ENCODE results near the gene LARP1B. TPM values are rescaled to one million over a fixed set of nuclear protein-coding genes. Genes with fewer than 3 reads are reported as not detected.
"Not testable (repeated sequence)": the region's sequence is repeated elsewhere in the genome, so short reads cannot be mapped to it uniquely, and the experiment has no call there.

LARP1B gene
- total RNA-seq (2014; rRNA removed; shearing (Covaris generic)) = 20.7 and 34.1 TPM in 2 replicates

DNA sequence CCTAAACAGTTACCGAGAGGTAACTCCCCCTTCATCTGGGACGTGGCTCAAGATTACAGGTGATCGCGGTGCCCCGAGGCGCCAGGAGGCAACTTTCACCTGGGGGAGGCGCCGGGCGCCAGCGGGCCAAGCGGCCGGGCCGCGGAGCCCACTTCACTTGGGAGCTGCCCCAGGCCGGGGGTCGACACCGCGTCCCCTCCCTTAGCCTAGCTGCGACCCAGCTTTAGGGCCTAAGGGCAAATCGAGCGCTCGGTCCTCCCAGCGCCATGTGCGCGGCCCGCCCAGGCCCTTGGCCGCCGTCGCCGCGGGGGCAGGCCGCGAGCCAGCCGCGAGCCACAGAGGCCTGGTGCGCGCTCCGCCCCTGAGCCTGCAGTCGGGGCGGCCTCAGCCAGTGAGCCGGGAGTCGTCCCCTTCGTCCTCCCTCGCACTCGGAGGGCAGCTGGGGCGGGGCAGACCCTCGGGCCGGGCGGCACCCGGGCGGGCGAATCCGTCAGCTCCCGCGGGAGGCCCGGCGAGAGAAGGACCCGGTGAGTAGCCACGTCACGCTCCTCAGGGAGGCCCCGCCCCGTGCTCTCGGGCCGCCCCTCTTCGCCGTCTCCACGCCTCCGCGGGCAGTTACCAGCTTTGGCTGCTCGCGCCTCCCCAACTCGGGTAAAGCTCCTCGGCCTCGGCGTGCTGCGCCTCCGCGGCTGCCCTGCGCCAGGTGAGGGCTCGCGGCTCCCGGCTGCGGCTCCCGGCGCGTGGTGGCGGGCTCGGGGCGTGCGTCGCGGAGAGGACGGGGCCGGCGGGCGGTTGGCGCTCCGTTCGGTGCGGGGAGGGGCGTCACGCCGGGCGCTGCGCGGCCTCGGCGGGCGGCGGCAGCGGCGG lies at the start of gene LARP1B:
TSS of gene LARP1B (plus strand) at position 614 of the 867 bp plus-strand sequence. CDS start 13,640 bp downstream, outside the sequence.
- Histone ChIP-seq H3K27me3 (ENCODE audit: control insufficient read depth, insufficient read depth, low read length) (no peaks in the 10 kb centered on the region), H3K36me3 (replicated peaks; ENCODE audit: control insufficient read depth, insufficient read depth, low read length) (no peaks in the 10 kb centered on the region), H3K4me3 (ENCODE audit: insufficient read depth, low read depth, low read length) (peak within 1 kb of the TSS; percentile 72)
- peak; percentile 98 for DNase-seq

- no peak for DNase-seq
- Histone ChIP-seq H3K36me3 (replicated peaks; ENCODE audit: control insufficient read depth, insufficient read depth, low read length) (peaks cover 2% of the 10 kb centered on the region), H3K4me3 (ENCODE audit: insufficient read depth, low read depth, low read length) (no peak overlapping the region), H3K27me3 (ENCODE audit: control insufficient read depth, insufficient read depth, low read length) (no peaks in the 10 kb centered on the region)
These were observed 35.8 kb upstream of the LARP1B start for GRCh38 chr4:128025319-128025718.

- DNase-seq = no peak
- Histone ChIP-seq H3K36me3 (replicated peaks; ENCODE audit: control insufficient read depth, insufficient read depth, low read length) (peaks cover 2% of the 10 kb centered on the region), H3K4me3 (ENCODE audit: insufficient read depth, low read depth, low read length) (no peak overlapping the region), H3K27me3 (ENCODE audit: control insufficient read depth, insufficient read depth, low read length) (no peaks in the 10 kb centered on the region)
These were observed 31.2 kb upstream of the LARP1B start for GRCh38 chr4:128029907-128030306.

DNA sequence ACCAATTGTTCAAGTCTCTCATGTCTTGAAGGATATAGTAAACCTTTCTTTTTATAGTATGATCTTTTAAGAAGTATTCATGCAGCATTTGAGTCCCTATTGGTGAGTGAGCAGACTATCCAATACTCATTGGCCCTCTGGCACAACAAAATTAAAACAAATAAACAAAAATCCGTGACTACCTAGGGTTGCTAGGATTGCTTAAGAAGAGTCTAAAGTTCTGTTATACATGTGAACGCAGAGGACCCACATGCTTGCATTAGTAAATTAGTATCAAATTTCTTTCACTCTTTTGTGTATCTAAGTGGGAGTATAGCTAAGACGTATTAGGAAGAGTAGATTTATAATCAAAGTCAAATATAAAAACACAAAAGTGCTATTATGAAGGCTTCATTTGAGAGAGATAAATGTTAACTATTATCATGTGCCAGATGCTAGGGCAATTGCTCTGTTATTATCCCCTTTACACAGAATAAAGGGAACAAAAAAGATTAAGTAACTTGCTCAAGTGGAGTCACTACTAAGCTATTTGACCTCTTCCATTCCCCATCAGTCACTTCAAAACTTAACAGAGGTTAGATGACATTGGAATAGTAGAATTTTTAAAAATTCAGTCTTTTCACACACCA lies 29.2 kb upstream of the LARP1B start:
- Histone ChIP-seq H3K4me3 (ENCODE audit: insufficient read depth, low read depth, low read length) (no peak overlapping the region), H3K36me3 (replicated peaks; ENCODE audit: control insufficient read depth, insufficient read depth, low read length) (peaks cover 2% of the 10 kb centered on the region), H3K27me3 (ENCODE audit: control insufficient read depth, insufficient read depth, low read length) (no peaks in the 10 kb centered on the region)
- DNase-seq = no peak

GRCh38 chr4:128039568-128039967 lies 21.5 kb upstream of the LARP1B start:
- Histone ChIP-seq H3K36me3 (replicated peaks; ENCODE audit: control insufficient read depth, insufficient read depth, low read length) (no peaks in the 10 kb centered on the region), H3K4me3 (ENCODE audit: insufficient read depth, low read depth, low read length) (no peak overlapping the region), H3K27me3 (ENCODE audit: control insufficient read depth, insufficient read depth, low read length) (no peaks in the 10 kb centered on the region)
- no peak for DNase-seq

DNA sequence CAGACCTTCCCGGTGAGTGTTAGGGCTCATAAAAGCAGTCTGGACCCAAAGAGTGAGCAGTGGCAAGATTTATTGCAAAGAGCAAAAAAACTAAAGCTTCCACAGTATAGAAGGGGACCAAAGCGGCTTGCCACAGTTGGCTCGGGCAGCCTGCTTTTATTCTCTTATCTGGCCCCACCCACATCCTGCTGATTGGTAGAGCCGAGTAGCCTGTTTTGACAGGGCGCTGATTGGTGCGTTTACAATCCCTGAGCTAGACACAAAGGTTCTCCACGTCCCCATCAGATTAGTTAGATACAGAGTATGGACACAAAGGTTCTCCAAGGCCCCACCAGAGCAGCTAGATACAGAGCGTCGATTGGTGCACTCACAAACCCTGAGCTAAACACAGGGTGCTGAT lies 14.1 kb upstream of the LARP1B start:
- DNase-seq; H3K4me3 ChIP-seq (ENCODE audit: insufficient read depth, low read depth, low read length); H3K36me3 ChIP-seq (replicated peaks; ENCODE audit: control insufficient read depth, insufficient read depth, low read length); H3K27me3 ChIP-seq (ENCODE audit: control insufficient read depth, insufficient read depth, low read length): not testable (repeated sequence)

GRCh38 chr4:128047514-128047913 lies 13.6 kb upstream of the LARP1B start:
- not testable (repeated sequence) for H3K36me3 ChIP-seq (replicated peaks; ENCODE audit: control insufficient read depth, insufficient read depth, low read length); H3K27me3 ChIP-seq (ENCODE audit: control insufficient read depth, insufficient read depth, low read length); DNase-seq; H3K4me3 ChIP-seq (ENCODE audit: insufficient read depth, low read depth, low read length)

DNA sequence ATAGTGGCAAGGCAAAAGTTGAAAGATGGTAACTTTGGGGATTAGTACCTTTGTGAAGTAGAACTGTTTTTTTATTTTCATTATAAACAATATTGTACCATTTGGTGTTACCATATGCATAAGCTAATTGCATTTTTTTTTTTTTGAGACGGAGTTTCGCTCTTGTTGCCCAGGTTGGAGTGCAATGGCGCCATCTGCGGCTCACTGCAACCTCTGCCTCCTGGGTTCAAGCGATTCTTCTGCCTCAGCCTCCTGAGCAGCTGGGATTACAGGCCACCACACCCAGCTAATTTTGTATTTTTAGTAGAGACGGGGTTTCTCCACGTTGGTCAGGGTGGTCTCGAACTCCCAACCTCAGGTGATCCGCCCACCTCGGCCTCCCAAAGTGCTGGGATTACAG lies 9.9 kb upstream of the LARP1B start:
- H3K36me3 ChIP-seq (replicated peaks; ENCODE audit: control insufficient read depth, insufficient read depth, low read length); H3K27me3 ChIP-seq (ENCODE audit: control insufficient read depth, insufficient read depth, low read length); H3K4me3 ChIP-seq (ENCODE audit: insufficient read depth, low read depth, low read length); DNase-seq: not testable (repeated sequence)

- not testable (repeated sequence) for H3K27me3 ChIP-seq (ENCODE audit: control insufficient read depth, insufficient read depth, low read length); H3K36me3 ChIP-seq (replicated peaks; ENCODE audit: control insufficient read depth, insufficient read depth, low read length); H3K4me3 ChIP-seq (ENCODE audit: insufficient read depth, low read depth, low read length)
- DNase-seq = peak; percentile 16
These were observed 6.2 kb upstream of the LARP1B start for GRCh38 chr4:128054907-128055306.

DNA sequence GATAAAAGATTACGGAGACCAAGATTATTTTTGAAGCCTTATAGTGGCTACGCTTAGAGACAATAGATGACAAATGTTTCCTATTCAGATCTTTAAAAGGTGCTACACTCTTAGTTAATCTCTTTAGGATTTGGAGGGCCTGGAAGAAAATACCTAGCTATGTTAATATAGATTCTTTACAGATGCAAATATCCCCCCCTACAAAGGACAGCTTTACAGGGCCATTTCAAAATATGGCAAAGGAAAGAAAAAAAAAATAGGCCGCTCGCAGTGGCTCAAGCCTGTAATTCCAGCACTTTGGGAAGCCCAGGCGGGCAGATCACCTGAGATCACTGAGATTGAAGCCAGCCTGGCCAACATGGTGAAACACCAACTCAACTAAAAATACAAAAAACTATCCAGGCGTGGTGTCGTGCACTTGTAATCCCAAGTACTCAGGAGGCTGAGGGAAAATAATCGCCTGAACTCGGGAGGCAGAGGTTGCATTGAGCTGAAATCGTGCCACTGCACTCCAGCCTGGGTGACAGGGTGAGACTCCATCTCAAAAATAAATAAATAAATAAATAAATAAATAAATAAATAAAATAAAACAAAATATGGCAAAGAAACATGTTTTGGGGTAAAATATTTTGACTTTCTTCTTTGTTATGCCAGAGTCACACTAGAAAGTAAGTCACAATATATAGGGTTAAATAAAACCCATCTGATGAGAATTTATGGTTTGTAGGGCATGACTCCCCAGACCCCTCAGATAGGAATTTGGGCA lies 5.5 kb upstream of the LARP1B start:
- H3K36me3 ChIP-seq (replicated peaks; ENCODE audit: control insufficient read depth, insufficient read depth, low read length); H3K4me3 ChIP-seq (ENCODE audit: insufficient read depth, low read depth, low read length); H3K27me3 ChIP-seq (ENCODE audit: control insufficient read depth, insufficient read depth, low read length): not testable (repeated sequence)
- peak; percentile 34 for DNase-seq

GRCh38 chr4:128056396-128056795 lies 4.7 kb upstream of the LARP1B start:
- H3K27me3 ChIP-seq (ENCODE audit: control insufficient read depth, insufficient read depth, low read length) = no peaks in the 10 kb centered on the region
- DNase-seq = no peak
- no peak overlapping the region for H3K4me3 ChIP-seq (ENCODE audit: insufficient read depth, low read depth, low read length)
- H3K36me3 ChIP-seq (replicated peaks; ENCODE audit: control insufficient read depth, insufficient read depth, low read length) = no peaks in the 10 kb centered on the region

GRCh38 chr4:128060121-128060698 lies 902 bp upstream of the LARP1B start:
- peak overlapping the region; percentile 72 for H3K4me3 ChIP-seq (ENCODE audit: insufficient read depth, low read depth, low read length)
- DNase-seq = no peak
- no peaks in the 10 kb centered on the region for H3K27me3 ChIP-seq (ENCODE audit: control insufficient read depth, insufficient read depth, low read length)
- H3K36me3 ChIP-seq (replicated peaks; ENCODE audit: control insufficient read depth, insufficient read depth, low read length) = no peaks in the 10 kb centered on the region

DNA sequence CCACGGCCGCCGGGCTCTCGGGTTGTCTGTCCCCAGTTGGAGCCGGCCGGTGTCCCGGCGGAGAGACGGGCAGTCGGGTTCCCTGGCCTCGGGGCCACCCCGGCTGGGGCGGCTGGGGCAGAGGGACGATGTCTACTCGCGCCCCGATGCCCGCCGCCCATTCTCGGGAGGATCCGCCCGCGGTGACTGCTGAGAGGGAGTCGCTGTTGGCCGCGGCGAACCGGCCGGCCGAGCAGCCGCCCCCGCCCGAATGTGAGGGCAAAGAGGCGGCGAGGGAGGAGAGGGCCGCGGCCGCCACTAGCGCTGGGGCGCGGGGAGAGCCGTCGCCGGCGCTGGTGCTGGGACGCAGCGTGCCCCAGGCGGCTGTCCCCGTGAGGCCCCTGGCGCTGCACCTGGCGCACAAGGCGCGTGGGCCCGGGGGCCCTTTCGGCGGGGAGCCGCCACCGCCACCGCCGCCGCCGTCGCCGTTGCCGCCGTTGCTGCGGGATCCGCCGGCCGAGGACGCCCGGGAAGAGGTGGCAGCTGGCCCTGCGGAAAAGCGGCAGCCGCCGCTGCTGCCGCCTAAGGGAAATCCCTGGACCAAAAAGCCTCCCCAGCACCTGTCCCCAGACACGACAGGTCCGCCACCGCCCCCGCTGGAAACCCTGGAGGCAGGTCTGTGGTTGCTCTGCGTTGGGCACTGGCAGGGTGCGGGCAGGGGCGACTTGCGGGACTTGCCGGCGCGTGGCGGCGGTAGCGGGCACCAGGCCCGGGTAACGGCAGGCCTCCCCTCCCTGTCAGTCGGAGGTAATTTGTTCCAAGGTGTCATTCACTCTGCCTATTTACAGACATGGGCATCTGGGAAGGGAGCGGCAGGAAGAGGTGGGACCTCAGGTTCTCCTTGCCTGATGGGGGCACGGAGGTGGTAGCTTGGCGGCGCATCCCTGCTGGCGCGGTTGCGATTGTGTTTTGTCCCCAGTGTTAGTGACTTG lies 739 bp downstream of the LARP1B start:
- Histone ChIP-seq H3K27me3 (ENCODE audit: control insufficient read depth, insufficient read depth, low read length) (no peaks in the 10 kb centered on the region), H3K36me3 (replicated peaks; ENCODE audit: control insufficient read depth, insufficient read depth, low read length) (no peaks in the 10 kb centered on the region), H3K4me3 (ENCODE audit: insufficient read depth, low read depth, low read length) (peak overlapping the region; percentile 72)
- DNase-seq = peak; percentile 83

Measured in H7 (cell line).